Right renal pelvis (tissue), 4 donors: ENCODE results near the gene NTNG1. TPM values are rescaled to one million over a fixed set of nuclear protein-coding genes. Genes with fewer than 3 reads are reported as not detected.
"Not testable (repeated sequence)": the region's sequence is repeated elsewhere in the genome, so short reads cannot be mapped to it uniquely, and the experiment has no call there.

Source experiments
- DNase-seq, 4 donors: peaks; one replicate each; pipeline ENCODE4 v3.0.0-alpha.2; 2013; ENCODE audit warnings: low read depth in 4 of 4, low spot score in 3 of 4, missing footprints in 1 of 4
- polyA plus RNA-seq, 4 donors: library from polyadenylated mRNA; unstranded; fragments of 120-200 nt; gene quantifications; one replicate each; pipeline ENCODE4 v1.2.1, GENCODE V29; 2013; ENCODE audit not compliant: insufficient read length in 4 of 4

The NTNG1 gene
- polyA plus RNA-seq, 4 donors, result 31.0 to 45.1 (median 36.1) TPM

DNA sequence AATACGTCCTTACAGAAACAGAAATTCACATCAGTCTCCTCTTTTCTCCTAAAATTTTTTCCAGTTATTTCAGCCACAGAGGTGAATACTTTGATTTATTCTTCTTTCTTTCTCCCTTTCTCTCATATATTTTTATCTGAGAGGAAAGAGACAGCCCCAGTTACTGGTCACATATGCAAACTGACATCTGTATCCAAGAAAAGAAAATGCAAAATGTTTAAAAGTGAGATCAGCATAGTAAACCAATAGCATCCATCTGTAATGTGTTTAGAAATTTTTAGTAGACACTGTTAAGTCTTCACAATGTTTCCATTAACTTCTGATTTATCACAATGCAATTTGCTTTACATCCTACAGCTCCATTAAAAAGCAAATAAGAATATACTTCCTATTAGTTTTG lies 53.5 kb downstream of the NTNG1 start:
- DNase-seq, result no peak

DNA sequence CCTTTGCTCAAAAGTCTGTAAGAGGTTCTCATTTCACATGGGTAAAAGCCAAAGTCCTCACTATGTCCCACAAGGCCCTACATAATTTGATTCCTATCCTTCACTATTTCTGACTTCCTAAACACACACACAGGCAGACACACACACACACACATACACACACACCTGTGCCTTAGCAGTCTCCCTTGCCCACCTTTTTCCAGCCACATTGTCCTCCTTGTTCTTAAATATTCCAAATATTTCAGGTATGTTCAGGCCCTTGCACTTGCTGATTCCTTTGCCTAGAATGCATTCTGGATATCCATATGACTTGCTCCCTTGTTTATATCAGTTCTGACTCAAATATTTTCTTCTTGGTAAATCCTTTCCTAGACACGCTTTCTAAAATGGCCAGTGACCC lies 54.6 kb downstream of the NTNG1 start:
- DNase-seq, result no peak

DNA sequence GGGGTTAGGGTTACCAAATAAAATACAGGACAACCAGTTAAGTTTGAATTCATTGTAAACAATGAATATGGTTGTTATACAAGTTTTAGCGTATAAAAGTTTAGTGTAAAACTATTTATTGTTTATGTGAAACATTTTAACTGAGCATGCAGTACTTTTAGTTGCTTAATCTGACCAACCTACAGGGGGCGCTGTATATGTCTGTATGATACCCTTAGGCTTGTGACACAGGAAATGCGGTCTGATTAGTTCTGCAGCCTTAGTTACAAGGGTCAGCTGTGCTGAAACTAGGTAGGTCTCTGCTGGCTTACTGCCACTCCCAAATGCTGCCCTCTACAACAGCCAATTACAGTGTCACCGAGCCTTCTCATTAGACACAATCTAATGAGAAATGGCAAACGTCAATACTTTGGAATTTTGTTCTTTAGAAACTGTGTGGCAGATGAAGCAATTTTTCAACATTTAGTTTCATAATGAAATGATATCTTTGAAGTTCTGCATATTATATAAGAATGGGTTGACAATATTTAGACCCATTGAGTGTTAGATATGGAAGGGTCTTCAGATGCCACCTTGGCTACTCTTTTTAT lies 56.2 kb downstream of the NTNG1 start:
- DNase-seq, result no peak

DNA sequence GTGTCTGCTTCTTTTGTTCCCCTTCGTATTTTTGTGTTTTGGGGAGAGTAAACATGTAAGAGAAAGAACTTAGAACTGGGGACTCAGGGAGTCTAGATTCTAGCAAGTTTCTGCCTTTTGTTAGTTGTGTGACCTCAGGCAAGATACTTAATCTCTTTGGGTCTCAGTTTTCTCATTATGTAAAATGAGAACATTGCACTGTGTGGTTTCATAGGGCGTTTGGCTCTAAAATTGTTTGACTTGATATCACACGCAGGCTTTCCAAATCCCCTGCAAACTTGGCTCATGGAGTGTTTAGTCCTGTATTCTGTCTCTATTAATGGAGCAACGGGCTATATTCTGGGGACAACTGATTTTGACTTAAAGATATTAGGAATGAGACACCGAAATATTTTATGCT lies 57.7 kb downstream of the NTNG1 start:
- no peak for DNase-seq

DNA sequence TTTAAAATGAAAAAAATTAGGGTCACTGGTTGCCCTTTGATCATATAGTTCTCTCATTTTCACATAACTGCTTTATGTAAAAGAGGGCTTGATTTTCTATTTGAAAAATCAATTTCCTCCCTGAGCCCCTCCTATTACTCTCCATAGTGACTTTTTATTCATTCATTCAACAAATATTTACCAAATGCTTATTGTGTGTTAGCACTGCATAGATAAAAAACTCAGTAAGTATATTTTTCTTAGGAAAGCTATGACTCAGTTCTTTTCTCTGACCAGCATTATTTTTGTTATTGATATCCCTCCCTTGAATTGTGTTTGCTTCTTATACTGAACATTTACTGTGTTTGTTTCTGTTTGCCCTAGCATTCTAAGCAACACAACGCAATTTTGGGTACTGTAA lies 59.8 kb downstream of the NTNG1 start:
- DNase-seq, result no peak

DNA sequence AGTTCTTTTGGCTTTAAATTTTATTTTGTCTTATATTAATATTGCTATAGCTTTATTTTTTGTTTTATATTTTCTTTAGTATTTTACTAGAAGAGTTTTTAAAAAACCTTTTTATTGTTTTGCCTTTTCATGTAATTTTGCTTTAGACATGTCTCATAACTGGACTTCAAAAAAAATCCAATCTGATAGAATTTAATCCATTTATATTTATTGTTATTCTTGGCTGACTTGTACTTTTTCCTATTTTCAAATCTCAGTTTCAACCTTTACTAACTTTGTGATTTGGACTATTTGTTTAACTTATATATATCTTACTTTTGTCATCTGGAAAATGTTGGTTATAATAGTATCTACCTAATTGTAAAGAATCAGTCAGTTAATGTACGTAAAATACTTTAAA lies 61.2 kb downstream of the NTNG1 start:
- no peak for DNase-seq

DNA sequence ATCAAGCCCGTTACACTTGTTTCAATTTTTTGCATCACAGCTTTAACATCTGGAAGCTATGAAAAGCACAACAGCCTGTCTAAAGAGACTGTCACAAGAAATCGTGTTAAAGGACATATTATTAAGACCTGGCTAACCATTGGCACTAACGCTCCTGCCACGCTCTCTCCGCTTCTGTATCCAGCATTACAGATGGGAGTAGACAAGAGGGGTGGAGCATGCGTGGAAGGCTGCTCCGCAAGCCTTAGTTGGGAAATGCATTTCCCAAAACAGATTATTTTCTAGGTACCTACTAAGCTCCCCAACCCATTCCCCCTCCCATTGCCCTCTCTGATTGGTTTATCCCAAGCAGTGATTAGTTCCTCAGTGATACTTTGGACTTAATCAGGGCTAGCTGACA lies 72.4 kb downstream of the NTNG1 start:
- no peak for DNase-seq

DNA sequence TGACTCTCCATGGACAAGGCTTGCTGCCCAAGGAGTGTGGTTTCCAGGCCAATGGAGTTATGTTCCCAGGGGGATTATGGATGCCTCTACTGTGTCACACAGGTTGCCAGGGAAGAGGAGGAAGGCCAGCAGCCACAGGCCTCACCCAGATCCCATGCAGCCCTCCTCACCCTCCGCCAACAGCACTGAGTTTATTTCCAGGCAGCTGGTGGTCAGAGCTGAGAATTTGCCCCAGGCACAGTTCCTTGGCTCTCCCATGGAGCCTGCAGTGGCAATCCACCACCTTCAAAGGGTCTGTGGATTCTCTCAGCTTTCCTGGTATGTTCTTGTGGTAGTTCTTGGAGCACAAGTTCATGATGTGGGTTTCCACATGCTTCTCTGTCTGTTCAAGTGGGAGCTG lies 79.2 kb downstream of the NTNG1 start:
- DNase-seq, result no peak

DNA sequence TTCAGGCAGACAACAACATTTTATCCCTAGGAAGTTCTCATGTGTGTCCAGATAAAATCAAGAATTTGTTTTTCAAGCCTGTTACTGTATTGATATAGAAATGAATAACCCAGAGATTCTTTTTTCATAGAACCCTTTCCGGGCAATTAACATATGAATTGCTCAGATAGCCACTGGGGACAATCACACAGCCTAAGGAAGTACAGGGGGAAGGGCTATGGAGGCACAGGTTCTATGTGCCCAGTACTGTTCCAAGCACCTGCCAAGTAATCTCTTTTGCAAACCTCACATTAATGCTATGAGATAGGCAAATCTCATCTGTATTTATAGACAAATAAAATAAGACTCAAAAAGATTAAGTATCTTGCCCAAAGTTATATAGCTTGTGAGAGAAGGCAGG lies 84.9 kb downstream of the NTNG1 start:
- no peak for DNase-seq

DNA sequence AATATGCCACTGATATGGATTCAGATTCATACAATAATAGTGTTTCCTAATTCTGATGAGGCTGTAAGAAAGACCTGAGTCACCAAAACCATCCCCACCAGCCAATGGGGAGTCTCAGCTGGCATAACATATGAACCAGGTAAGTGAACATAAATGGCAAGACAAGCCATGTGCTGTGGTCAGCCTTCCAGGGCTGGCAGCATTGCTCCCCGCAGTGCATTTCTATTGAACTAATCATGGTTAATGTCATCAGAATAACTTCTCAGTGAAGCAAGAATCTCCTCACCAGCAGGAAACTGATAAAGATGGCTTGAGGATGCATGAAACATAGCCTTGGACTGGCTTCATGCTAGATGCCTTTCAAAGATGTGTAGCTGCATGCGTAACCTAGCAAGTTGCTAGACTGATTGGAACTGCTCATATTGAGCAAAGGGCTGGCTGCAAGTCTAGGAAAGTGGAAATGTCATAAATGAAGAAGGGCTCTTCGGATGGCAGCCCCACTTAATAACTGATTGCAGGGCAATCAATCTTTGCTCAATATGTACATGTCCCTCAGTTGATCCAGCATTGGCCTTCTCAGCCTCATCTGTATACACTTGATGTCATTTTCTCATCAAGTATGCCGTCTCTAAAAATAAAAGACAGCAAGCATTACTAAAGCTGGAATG lies 88.0 kb downstream of the NTNG1 start:
- no peak for DNase-seq

DNA sequence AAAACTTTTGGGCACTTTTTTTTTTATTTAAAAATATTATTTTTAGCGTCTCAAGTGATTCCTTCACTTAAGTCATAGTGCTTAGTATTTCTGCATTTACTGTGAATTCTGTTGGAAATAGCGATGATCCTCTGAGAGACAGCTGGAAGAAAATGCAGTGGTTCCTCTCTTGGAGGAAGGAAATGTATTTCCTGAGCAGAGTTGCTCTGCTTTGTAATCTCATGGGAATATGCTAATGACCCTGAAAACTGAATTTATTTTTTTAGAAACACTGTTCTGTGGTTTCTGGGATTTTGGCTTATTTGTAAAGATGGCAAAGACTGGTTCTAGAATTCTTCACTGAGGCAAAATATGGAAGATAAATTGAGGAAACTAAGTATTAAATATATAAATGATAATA lies 88.9 kb downstream of the NTNG1 start:
- DNase-seq, result no peak

DNA sequence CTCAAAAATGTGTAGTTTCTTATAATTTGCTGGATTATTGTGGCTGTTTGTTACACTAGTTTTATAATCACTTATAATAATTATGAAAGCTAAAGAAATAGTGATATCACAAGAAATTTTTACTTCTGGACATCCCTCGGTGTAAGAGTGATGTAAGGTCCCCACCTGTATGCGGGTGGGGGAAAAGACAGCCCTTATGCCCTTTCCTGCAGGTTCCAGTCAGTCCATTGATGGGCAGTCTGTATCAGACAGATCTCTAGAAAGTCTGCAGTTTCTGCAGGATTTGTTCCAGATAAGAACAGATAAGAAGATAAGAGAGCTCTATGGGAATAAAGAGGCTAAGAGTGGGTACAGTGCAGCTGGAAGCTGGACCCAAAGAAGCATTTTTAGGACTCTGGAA lies 89.3 kb downstream of the NTNG1 start:
- no peak for DNase-seq

DNA sequence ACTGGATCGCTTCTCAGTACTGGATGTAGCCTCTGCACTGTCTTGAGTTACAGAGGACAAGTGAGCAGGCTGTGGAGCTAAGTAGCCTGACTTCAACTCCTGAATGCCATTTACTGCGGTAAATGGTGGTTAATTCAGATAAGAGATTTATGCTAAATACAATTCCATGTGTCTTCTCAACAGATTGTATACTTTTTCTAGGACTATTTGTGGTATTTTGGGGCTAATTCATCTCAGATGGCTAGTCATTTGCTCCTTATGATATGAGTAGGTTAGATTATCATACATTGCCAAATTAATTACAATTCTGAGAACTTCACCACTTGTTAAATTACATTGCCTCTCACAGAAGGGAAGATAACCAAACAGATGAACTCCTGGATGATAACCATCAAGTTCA lies 90.5 kb downstream of the NTNG1 start:
- DNase-seq, result no peak

DNA sequence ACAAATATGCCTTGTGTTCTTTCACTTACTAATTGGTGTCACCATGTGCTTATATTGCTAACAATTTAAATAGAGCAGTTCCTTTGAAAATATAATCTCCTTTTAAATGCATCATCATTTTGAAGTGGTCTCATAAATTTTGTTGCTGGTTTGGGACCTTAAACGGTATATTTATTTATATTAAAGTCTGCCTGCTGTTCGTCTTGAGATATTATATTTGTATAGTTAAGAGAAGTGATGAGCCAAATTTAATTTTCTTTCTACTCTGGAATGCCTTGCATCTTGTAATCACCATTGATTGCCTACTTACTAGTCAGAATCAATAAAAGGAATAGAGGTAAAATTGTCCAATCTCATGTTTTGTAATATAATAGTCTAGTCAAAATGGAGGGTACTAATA lies 91.6 kb downstream of the NTNG1 start:
- DNase-seq, result no peak

DNA sequence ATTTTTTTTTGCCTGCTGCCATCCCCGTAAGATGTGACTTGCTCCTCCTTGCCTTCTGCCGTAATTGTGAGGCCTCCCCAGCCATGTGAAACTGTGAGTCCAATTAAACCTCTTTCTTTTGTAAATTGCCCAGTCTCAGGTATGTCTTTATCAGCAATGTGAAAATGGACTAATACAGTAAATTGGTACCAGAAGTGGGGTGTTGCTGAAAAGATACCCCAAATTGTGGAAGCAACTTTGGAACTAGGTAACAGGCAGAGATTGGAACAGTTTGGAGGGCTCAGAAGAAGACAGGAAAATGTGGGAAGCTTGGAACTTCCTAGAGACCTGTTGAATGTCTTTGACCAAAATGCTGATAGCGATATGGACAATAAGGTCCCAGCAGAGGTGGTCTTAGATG lies 95.9 kb downstream of the NTNG1 start:
- DNase-seq, result not testable (repeated sequence)

DNA sequence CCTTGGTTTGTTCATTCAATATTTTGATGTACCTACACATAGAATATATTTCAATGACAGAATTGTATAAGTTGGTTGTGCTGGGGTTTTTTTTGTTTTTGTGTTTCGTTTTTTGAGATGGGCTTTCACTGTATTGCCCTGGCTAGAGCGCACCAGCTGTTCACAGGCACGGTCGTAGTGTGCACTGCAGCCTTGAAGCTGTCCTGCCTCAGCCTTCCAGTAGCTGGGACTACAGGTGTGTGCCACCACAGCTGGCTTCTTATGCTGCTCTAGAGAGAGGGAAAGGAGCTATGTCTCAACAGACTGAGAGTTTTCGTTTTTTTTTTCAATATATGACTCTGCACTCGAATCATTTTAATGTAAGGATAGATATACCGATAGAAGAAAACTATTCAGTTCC lies 102.6 kb downstream of the NTNG1 start:
- DNase-seq, result no peak

DNA sequence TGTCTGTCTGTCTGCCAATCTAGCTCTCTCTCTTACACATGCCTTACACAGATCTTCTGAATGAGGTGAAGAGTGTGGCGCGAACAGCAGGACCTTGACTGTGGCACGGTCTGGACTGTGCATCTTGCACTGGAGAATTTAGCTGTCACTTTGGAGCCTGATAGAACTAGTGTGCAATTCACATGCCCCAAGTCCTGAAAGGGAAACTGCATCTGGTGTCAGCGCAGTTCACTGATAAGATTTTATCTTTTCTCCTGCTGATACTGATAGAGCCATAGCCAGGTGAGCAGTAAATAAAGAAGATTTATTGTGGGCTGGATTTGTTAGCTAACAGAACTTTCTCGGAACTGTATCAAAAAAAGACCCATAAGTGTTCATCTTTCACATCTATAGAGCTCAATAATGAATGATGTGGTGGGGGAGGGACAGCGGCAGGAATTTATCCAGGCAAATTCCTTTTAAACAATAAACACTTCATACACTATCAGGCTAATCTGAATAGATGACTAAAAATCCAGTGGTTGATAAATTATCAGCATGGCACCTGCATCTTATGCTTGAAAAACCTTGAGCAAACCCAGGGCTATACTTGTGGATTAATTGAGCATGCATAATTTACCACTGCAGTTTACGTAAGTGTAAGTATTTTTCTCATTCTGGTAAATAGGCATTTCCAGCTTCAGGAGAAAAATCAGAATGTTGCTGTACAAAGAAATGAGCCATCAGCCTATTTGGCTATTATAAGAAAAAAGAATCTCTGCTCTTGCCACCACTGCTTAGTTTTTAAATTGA lies 104.1 kb downstream of the NTNG1 start:
- DNase-seq, result no peak

DNA sequence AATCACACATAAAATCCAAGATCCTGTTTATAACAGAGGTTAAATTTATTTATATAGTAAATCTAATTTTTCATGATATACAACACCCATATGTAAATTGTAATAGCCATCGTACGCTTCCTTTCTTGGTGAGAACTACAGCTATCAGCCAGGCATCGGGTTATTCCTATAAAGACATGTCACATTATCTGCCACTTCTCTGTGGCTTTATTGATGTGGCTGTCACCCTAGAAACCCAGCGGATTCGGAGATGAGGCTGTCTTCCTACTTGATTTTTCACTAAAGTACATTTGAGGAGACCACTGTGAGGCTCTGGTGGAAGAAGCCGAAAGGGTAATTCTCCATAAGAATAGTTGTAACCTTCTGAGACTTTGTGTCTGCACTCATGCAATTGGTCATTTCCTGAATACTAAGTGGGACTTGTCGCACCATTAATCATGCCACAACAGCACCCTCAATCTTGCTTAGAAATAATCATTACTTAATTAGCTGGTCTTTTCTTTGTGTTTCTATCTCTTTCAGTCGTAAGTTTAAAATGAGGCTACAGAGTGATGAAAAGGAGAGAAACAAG lies 106.0 kb downstream of the NTNG1 start:
- no peak for DNase-seq

DNA sequence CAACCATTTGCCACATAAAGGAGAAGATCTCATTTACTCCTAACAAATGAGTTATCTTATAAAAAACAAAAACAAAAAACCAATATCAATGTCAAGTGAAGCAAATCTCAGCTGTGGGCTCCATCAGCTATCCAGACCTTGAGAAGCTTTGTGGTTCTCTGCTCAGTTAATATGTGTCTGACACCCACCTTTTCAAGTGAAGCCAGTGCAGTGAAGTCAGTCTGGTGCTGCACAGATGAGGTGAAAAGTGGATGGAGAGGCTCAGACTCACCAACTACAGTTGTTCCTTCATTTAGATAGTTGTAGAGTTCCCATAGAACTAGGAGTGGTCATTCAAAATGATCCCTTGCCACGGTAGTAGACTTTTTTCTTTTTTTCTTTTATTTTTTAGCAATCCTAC lies 106.8 kb downstream of the NTNG1 start:
- no peak for DNase-seq

DNA sequence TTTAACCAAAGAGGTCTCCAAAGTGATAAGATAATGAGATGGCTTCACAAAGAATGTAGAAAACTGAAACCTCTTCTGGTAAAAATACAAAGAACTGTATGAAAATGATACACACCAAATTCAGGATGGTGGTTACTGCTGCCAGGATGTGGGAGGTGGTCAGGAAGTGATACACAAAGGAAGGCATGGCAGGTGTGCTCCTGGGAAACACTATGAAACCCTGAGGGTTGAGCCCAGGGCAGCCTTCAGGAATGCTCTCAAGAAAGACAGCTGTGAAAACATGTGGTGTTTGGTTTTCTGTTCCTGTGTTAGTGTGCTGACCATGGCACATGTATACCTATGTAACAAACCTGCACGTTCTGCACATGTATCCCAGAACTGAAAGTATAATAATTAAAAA lies 109.3 kb downstream of the NTNG1 start:
- DNase-seq, result no peak

DNA sequence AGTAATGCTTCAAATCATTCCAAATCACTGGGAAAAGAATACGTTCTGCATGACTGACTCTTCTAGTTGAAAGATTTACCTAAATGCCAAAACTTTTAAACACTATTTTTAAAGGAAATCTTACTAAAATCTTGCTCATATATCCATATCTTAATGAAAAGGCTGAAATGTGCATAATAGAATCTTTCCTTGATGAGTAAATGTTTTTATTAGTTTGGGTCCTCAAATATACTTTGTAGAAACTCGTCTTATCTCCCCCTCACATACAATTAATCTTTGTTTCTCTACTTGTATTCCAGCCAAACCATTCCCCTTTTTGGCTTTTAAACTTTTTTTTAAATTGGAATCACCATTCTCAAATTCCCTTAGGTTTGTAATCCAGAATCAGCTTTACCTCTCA lies 110.2 kb downstream of the NTNG1 start:
- DNase-seq, result no peak

DNA sequence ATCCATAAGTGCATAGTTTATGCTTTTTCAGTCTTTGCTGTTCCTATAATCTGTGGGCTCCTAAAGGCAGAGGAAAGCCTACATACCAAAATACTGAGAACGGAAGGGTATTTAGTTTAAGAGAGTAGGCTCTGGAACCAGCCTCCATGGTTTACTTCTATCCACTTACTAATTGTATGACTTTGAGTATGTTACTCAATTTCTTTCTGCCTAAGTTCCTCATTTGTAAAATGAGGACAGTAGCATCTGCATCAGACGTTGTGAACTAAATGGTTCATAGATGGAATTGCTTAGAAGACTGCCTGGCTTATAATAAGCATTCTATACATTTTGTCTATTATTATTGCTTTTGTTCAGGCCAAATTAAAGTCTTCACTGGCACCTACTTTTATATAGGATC lies 111.0 kb downstream of the NTNG1 start:
- no peak for DNase-seq
